NCI-H1092 treated with DMSO at 0.1 percent for 48 hours (cell line): Measurements from ENCODE around the gene CD200R1.

Source experiments
- DNase-seq: peaks from one replicate; lab custom pipeline; 2025; lab: John Stamatoyannopoulos, UW

CD200R1 gene

GRCh38 chr3:112974894-112975293 is at the start of gene CD200R1:
Gene CD200R1, minus strand, starts transcription at chr3:112975103. Its CDS starts 246 bp downstream, at chr3:112974857.
- DNase-seq = no peak

- no peak for DNase-seq
These were observed 46.6 kb upstream of the CD200R1 start for GRCh38 chr3:113021471-113021870.

GRCh38 chr3:113019182-113020137 is 44.6 kb upstream of the CD200R1 start:
- DNase-seq = peak; percentile 83

GRCh38 chr3:113018536-113019181 is 43.8 kb upstream of the CD200R1 start:
- peak; percentile 2 for DNase-seq

DNA sequence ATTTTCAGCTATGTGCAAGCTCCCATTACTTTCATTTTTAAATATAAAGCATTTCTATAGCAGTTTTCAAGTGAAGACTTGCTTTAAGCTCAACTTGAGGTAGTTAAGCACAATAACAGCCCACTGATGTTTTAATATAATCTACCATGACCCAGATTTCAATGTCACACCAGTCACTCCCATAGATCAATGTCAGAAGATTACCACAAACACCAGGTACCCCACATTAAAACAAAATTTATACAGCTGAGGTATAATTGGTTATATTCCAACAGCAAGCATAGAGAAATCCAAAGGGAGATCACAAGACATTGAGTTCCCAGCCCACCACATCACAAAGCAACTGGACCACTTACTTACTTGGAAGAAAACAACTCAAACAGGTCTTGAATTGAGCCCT is 38.7 kb upstream of the CD200R1 start:
- DNase-seq = no peak

DNA sequence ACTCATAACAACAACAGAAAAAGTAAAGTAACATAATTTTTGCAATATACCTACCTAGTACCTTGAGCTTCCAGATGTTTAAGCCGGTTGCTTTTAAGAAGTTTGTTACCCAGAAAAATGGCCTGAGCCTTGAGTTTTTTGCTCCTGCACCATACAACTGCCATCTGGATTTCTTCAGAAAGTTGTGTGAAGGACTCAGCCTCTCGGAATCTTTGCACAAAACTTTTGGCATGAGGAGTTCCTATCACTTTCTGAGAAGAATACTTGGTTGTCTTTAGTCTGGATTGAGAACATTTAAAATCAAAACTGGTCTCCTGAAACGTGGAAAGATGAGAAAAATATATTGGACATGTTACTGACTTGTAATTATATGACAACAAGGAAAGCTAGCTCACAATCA is 33.2 kb upstream of the CD200R1 start:
- DNase-seq = no peak

GRCh38 chr3:113006359-113007056 is 31.6 kb upstream of the CD200R1 start:
- DNase-seq = no peak

DNA sequence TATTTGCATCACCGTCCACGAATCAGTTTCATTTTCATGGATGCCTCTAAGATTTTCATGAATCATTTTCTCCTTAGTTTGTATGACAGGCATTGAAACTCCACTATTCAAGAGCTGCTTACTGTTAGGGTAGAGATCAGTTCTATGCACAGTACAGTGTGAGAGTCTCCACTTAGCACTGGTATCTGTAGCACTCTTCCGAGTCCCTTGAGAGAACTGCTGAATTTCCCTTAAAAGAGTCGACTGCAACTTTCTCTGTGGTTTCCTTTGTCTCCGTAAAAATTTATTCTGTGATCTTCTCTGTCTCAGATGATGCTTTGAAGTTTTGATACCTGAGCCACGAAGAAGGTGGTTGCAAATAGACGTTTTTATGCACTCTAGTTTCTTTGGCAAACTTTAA is 30.7 kb upstream of the CD200R1 start:
- no peak for DNase-seq

DNA sequence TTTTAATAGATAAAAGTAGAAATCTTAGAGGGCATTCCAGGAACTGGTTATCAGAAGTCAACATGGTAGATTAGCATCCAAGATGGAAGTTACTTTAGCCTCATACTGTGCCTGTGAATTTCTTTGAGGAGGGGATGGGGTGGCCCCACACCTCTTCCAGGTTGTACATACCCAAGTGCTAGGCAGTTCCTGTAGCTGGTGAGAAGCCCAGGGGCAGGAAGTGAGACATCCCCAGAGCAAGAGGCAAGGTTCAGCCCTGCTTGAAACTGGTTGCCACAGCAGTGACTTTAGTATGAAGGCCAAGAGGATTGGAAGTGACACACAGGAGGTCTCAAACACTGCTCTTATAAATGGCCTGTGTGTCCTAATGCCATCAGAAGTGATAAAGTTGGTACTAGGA is 27.8 kb upstream of the CD200R1 start:
- no peak for DNase-seq

- DNase-seq = no peak
These were observed 27.1 kb upstream of the CD200R1 start for GRCh38 chr3:113002037-113002436.

- no peak for DNase-seq
These were observed 25.8 kb upstream of the CD200R1 start for GRCh38 chr3:113000691-113001090.

GRCh38 chr3:112995800-112996199 is 20.9 kb upstream of the CD200R1 start:
- DNase-seq = no peak

DNA sequence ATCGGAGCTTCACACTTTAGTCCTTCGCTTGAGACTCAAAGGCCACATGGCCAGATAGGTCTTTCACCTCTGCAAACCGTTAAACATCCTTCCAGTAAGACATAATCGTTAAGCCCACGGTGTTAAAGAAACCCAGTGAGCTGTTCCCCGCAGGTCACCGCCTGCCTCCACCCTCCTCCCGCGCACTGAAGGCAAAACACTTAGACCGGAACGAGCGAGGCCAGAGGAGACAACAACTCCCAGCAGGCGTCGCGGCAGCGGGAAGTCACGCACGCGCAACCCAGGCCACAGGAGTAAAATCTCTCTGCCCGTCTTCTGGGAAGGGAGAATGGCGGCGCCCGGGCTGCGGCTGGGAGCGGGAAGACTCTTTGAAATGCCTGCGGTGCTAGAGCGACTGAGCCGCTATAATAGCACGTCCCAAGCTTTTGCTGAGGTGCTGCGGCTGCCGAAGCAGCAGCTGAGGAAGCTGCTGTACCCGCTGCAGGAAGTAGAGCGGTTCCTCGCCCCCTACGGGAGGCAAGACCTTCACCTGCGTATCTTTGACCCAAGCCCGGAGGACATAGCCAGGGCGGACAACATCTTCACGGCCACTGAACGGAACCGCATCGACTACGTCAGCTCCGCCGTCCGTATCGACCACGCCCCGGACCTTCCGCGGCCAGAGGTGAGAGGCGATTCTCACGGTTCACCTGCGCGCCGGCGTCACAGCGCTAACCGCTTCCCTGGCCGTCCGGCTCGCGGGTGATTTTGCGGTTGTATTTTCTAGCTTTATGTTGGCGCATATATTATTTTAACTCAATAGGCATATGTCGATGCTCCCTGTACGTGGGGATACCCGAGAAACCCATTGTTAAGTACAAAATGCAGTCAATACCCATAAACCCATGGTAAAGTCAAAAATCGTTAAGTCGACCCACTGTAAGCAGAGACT is 16.0 kb upstream of the CD200R1 start, which contains the start of gene GTPBP8:
GTPBP8 (plus strand) TSS at position 313 of the 931 bp plus-strand sequence; CDS start at position 329, 16 bp downstream.
- peak; percentile 91 for DNase-seq

GRCh38 chr3:112987710-112988334 is 12.9 kb upstream of the CD200R1 start:
- DNase-seq = no peak

GRCh38 chr3:112984485-112984884 is 9.6 kb upstream of the CD200R1 start:
- no peak for DNase-seq

GRCh38 chr3:112982710-112983109 is 7.8 kb upstream of the CD200R1 start:
- DNase-seq = no peak

DNA sequence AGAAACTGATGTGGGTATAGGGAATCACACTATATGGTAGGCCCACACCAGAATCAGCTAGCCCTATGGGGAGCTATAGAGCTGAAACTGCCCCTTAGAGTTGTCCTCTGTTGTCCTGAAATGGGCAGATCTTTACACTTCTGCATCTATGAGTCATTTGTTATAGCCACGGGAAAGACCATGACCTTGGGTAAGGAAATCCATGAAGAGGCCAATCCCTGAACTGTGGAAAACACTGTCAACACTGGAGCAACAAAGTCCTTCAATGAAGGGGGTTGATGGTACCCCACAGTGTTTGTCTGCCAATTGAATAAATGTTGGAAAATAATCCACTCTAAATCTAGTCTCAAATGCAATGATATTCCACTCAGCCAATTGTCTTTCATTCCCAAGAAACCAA is 5.2 kb upstream of the CD200R1 start:
- no peak for DNase-seq

GRCh38 chr3:112979244-112979832 is 4.4 kb upstream of the CD200R1 start:
- peak; percentile 29 for DNase-seq

DNA sequence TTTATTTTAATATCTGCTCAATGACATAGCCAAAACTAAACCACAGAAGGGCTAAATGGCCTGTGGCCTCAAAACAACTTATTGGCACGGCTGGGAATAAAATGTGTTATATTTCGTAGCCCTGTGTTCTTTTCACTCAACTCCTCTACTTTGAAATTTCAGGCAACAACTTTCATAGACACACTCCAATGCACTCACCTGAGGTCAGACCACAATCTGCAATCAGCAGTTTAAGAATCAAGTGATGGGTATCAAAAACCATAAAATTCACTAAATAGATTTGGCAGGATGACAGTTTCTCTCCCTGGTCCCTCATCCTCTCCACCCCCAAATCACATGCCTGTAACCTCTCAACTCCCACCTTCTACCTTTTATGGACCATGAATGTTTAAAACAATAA is 2.0 kb upstream of the CD200R1 start:
- no peak for DNase-seq

GRCh38 chr3:112976001-112976400 is 1.1 kb upstream of the CD200R1 start:
- DNase-seq = no peak

DNA sequence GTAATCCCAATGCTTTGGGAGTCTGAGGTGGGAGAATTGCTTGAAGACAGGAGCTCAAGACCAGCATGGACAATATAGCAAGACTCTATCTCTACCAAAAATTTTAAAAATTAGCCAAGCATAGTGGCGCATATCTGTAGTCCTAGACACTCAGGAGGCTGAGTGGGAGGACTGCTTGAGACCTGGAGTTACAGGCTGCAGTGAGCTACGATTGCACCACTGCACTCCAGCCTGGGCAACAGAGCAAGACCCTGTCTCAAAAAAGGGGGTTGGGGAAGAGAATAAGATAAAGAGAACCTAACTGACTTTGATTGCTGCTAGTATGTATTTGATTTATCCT is 755 bp downstream of the CD200R1 start:
- no peak for DNase-seq
